ENCODE results near the gene PRR5L. TPM values are rescaled to one million over a fixed set of nuclear protein-coding genes. Genes with fewer than 3 reads are reported as not detected.

Gene PRR5L
- total and polyA plus RNA-seq, 3 experiments from 2014 or later, result 28.4 to 43.0 (median 32.5) TPM

DNA sequence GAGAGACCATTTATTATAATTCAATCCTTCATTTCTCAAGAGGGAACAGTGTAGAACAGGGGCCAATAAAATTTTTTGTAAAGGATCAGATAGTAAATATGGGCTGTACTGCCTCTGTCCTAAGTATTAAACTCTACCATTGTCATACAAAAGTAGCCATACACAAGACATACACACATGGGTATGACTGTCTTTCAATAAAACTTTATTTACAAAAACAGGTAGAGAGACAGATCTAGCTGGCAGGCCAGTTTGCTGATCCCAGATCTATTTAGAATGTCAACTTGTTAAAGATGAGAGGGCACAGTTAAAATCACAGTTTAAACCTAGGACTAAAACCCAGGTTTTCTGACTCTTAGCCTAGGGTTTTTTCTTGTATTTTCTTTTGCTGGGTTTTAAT, 197.2 kb downstream of the PRR5L start:
- no peak overlapping the region for H3K4me3 ChIP-seq (ENCODE audit: low read length)
- Mint-ChIP-seq H3K36me3 (peaks cover 4 to 78% (median 25%) of the 10 kb centered on the region in 3 donors), H3K4me3 (no peak overlapping the region), H3K4me1 (peaks cover 16 to 28% (median 21%) of the 10 kb centered on the region in 3 donors), H3K27ac (peak overlapping the region in 4 of 8 donors; percentile 2 to 82 (median 51)), H3K27me3 (no peaks in the 10 kb centered on the region), H3K9me3 (no peaks in the 10 kb centered on the region)
- peaks cover 31% of the 10 kb centered on the region for H3K36me3 ChIP-seq (ENCODE audit: insufficient read depth, low read length)
- H3K9me3 ChIP-seq (ENCODE audit: low read length), result no peaks in the 10 kb centered on the region
- H3K27ac ChIP-seq (ENCODE audit: low read depth, low read length), result no peak overlapping the region
- CTCF ChIA-PET, result interaction anchor here (0.7 to 2.9 kb wide), 27 partner anchors 9 to 878 kb away, joined by 3 to 33 read pairs (median 4); partner anchors contain the start of gene TRAF6
- DNase-seq, result no peak
- H3K4me1 ChIP-seq (ENCODE audit: insufficient read depth, low read length), result peaks cover 4% of the 10 kb centered on the region
- no peaks in the 10 kb centered on the region for H3K27me3 ChIP-seq (ENCODE audit: insufficient read depth, low read length, poor library complexity, severe bottlenecking)
- POLR2A ChIA-PET, result interaction anchor here (0.6 to 1.4 kb wide), 2 partner anchors 10 to 141 kb away, joined by 3 to 4 read pairs; no protein-coding TSS in a partner anchor

DNA sequence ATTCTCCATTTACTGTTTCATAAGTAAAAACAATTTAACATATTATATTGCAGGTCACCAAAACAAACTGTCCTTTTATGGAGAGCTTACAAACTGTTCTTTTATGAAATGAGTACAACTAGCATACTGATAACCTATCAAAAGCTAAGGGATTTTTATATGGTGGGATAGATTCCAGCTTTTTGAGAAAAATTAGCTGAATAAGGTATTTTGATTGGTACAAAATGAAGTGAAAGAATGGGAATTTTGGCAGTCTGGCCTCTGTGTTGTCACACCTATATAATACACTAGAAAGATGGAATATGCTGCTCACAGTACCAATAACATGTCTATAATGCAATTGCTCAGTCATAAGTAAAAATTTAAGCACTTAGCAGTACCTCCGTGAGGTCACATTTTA, 202.6 kb downstream of the PRR5L start:
- H3K36me3 ChIP-seq (ENCODE audit: insufficient read depth, low read length), result peaks cover 29% of the 10 kb centered on the region
- POLR2A ChIA-PET, result no interaction called here
- H3K27ac Mint-ChIP-seq, result peak overlapping the region in 1 of 8 donors; percentile 45

DNA sequence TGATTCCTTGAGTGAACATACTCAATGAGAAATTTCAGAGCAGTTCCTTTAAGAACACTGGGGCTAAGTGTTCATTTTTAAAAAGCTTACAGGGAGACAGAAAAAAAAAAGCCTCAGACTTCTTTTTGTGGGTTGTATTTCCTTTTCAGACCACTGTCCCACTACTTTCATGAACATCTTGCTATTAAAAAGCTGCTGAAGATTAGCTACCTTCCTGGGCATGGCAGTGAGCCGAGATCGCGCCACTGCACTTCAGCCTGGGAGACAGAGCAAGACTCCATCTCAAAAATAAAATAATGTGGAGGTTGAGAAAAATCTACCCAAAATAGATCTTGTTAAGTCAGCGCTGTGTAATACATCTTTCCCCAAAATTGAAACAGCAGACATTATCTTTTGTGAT, 203.2 kb downstream of the PRR5L start:
- H3K27me3 Mint-ChIP-seq, result no peaks in the 10 kb centered on the region
- Histone ChIP-seq H3K27me3 (ENCODE audit: insufficient read depth, low read length, poor library complexity, severe bottlenecking) (no peaks in the 10 kb centered on the region), H3K4me1 (ENCODE audit: insufficient read depth, low read length) (no peaks in the 10 kb centered on the region), H3K9me3 (ENCODE audit: low read length) (no peaks in the 10 kb centered on the region), H3K27ac (ENCODE audit: low read depth, low read length) (no peak overlapping the region), H3K36me3 (ENCODE audit: insufficient read depth, low read length) (peaks cover 29% of the 10 kb centered on the region), H3K4me3 (ENCODE audit: low read length) (no peak overlapping the region)
- peaks cover 30 to 52% (median 45%) of the 10 kb centered on the region in 3 donors for H3K4me1 Mint-ChIP-seq
- no peak for DNase-seq
- CTCF ChIA-PET, result interaction anchor here (3.0 kb wide), 1 partner anchor 10 kb away, joined by 18 read pairs; the partner anchor contains the start of gene TRAF6
- peak overlapping the region in 3 of 8 donors; percentile 12 to 45 (median 36) for H3K27ac Mint-ChIP-seq
- peaks cover 0 to 76% (median 15%) of the 10 kb centered on the region in 3 donors for H3K36me3 Mint-ChIP-seq
- H3K9me3 Mint-ChIP-seq, result no peaks in the 10 kb centered on the region
- POLR2A ChIA-PET, result no interaction called here
- no peak overlapping the region for H3K4me3 Mint-ChIP-seq

More for the DNA sequence above, 202.6 kb downstream of the PRR5L start:
- Histone ChIP-seq H3K4me3 (ENCODE audit: low read length) (no peak overlapping the region), H3K9me3 (ENCODE audit: low read length) (no peaks in the 10 kb centered on the region), H3K27me3 (ENCODE audit: insufficient read depth, low read length, poor library complexity, severe bottlenecking) (no peaks in the 10 kb centered on the region), H3K27ac (ENCODE audit: low read depth, low read length) (no peak overlapping the region), H3K4me1 (ENCODE audit: insufficient read depth, low read length) (no peaks in the 10 kb centered on the region)
- Mint-ChIP-seq H3K4me3 (no peak overlapping the region), H3K4me1 (peaks cover 29 to 47% (median 39%) of the 10 kb centered on the region in 3 donors), H3K27me3 (no peaks in the 10 kb centered on the region), H3K9me3 (no peaks in the 10 kb centered on the region), H3K36me3 (peaks cover 0 to 76% (median 15%) of the 10 kb centered on the region in 3 donors)
- CTCF ChIA-PET, result interaction anchor here (1.0 to 3.0 kb wide), 2 partner anchors 11 to 20 kb away, joined by 3 to 18 read pairs; partner anchors contain the start of gene TRAF6
- no peak for DNase-seq

DNA sequence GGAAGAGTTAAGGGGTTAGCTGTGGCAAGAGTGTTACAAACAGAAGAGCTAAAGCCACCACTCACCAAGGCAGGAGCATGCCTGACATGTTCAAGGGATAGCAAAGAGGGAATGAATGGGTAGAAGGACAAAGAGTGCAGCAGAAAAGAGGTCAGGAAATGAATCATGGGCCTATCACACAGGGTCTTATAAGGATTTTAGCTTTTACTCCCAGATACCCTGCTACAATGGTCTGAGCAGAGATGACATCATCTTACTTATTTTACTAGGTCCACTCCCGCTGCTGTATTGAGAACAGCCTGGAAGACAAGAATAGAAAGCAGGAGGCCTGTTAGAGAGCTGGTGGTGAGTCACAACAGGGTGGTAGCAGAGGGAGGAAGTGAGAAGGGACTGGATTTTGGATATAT, 204.2 kb downstream of the PRR5L start:
- Histone ChIP-seq H3K27ac (ENCODE audit: low read depth, low read length) (no peak overlapping the region), H3K9me3 (ENCODE audit: low read length) (no peaks in the 10 kb centered on the region), H3K36me3 (ENCODE audit: insufficient read depth, low read length) (peaks cover 29% of the 10 kb centered on the region), H3K27me3 (ENCODE audit: insufficient read depth, low read length, poor library complexity, severe bottlenecking) (no peaks in the 10 kb centered on the region), H3K4me1 (ENCODE audit: insufficient read depth, low read length) (no peaks in the 10 kb centered on the region), H3K4me3 (ENCODE audit: low read length) (no peak overlapping the region)
- H3K4me3 Mint-ChIP-seq, result no peak overlapping the region
- H3K27me3 Mint-ChIP-seq, result no peaks in the 10 kb centered on the region
- ChIA-PET CTCF (interaction anchor here (2.3 to 3.9 kb wide), 3 partner anchors 8 to 148 kb away, joined by 5 to 33 read pairs (median 18); partner anchors contain the start of gene TRAF6), POLR2A (no interaction called here)
- no peak for DNase-seq
- H3K9me3 Mint-ChIP-seq, result no peaks in the 10 kb centered on the region
- H3K4me1 Mint-ChIP-seq, result peaks cover 36 to 62% (median 53%) of the 10 kb centered on the region in 3 donors
- peak overlapping the region in 6 of 8 donors; percentile 11 to 64 (median 24) for H3K27ac Mint-ChIP-seq
- H3K36me3 Mint-ChIP-seq, result peaks cover 0 to 76% (median 15%) of the 10 kb centered on the region in 3 donors

DNA sequence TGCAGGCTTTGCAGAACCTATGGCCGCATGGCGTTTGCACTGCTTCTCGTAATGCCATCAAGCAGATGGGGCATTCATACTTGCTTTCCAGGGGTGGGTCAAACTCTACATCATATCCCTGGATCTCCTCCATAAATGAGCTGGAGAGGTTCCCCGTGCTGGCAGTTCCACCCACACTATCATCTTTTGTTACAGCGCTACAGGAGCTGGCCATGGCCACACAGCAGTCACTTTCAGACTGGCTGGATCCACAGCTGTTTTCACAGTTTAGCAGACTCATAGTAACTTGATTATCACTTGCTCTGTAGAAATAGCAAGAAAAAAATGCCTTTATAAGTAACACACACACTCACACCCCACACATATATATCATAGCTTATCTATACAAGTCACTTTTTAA, 205.1 kb downstream of the PRR5L start:
- H3K27ac ChIP-seq (ENCODE audit: low read depth, low read length), result no peak overlapping the region
- DNase-seq, result no peak
- no peak overlapping the region for H3K4me3 ChIP-seq (ENCODE audit: low read length)
- Mint-ChIP-seq H3K9me3 (no peaks in the 10 kb centered on the region), H3K27ac (peak overlapping the region in 1 of 8 donors; percentile 2), H3K36me3 (peaks cover 0 to 74% (median 15%) of the 10 kb centered on the region in 3 donors), H3K4me3 (no peak overlapping the region), H3K27me3 (no peaks in the 10 kb centered on the region), H3K4me1 (peaks cover 46 to 71% (median 62%) of the 10 kb centered on the region in 3 donors)
- H3K36me3 ChIP-seq (ENCODE audit: insufficient read depth, low read length), result peaks cover 29% of the 10 kb centered on the region
- POLR2A ChIA-PET, result no interaction called here
- H3K4me1 ChIP-seq (ENCODE audit: insufficient read depth, low read length), result peaks cover 7% of the 10 kb centered on the region
- CTCF ChIA-PET, result interaction anchor here (0.8 to 3.9 kb wide), 4 partner anchors 9 to 209 kb away, joined by 3 to 33 read pairs (median 4); partner anchors contain the start of gene TRAF6
- H3K9me3 ChIP-seq (ENCODE audit: low read length), result no peaks in the 10 kb centered on the region
- H3K27me3 ChIP-seq (ENCODE audit: insufficient read depth, low read length, poor library complexity, severe bottlenecking), result no peaks in the 10 kb centered on the region

DNA sequence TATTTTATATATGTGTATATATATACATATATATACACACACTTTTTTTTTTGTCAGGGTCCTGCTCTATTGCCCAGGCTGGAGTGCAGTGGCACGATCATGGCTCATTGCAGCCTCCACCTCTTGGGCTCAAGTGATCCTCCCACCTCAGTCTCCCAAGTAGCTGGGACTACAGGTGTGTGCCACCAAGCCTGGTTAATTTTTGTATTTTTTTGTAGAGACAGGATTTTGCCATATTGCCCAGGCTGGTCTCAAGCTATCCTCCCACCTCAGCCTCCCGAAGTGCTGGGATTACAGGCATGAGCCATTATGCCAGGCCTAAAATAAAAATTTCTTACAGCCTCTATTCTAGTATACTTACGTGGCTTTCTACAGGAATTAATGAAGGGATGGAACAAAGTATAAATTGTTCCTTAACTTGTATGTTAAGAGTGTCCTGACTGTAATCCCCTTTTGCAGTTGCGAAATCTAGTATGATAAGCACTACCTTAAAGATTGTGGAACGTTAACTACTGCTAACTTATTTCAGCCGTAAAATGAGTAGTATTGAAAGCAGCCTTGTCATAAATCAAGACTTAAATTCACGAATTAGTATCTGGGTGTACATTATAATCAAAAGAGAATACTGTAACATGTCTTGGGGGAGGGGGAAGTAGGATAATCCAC, 211.9 kb downstream of the PRR5L start:
- Mint-ChIP-seq H3K4me3 (peak overlapping the region; percentile 95 to 99 (median 98)), H3K4me1 (peaks cover 37 to 60% (median 51%) of the 10 kb centered on the region in 3 donors), H3K36me3 (peaks cover 0 to 35% (median 0%) of the 10 kb centered on the region in 3 donors), H3K27ac (peak overlapping the region; percentile 31 to 98 (median 94)), H3K9me3 (no peaks in the 10 kb centered on the region), H3K27me3 (peaks cover 0 to under 1% of the 10 kb centered on the region in 2 donors)
- Histone ChIP-seq H3K27me3 (ENCODE audit: insufficient read depth, low read length, poor library complexity, severe bottlenecking) (no peaks in the 10 kb centered on the region), H3K27ac (ENCODE audit: low read depth, low read length) (no peak overlapping the region), H3K4me1 (ENCODE audit: insufficient read depth, low read length) (peaks cover 26% of the 10 kb centered on the region), H3K4me3 (ENCODE audit: low read length) (peak overlapping the region; percentile 83), H3K36me3 (ENCODE audit: insufficient read depth, low read length) (no peaks in the 10 kb centered on the region), H3K9me3 (ENCODE audit: low read length) (no peaks in the 10 kb centered on the region)
- DNase-seq, result no peak
- CTCF ChIA-PET, result interaction anchor here (1.7 to 3.5 kb wide), 2 partner anchors 15 to 155 kb away, joined by 5 to 27 read pairs; no protein-coding TSS in a partner anchor
- POLR2A ChIA-PET, result no interaction called here

DNA sequence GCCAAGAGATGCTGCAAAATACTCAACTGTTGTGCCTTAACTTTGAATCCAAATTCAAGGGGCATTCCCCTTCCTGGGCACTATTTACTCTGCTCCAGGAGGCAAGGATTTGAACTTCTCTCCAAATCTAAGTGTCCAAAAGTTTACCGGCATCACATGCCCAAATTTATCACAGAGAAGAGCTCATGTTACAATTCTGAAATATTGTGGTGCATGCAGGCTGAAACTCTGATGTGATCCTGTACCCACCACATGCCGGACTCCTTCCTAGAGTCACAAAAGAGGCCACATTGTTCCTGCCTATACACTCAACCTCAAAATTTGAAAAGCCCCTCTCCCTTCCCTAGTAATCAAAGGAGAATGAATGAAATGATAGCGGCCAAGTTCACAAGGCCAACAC, 212.7 kb downstream of the PRR5L start:
- CTCF ChIA-PET, result interaction anchor here (1.7 to 3.5 kb wide), 3 partner anchors 9 to 156 kb away, joined by 5 to 27 read pairs (median 18); no protein-coding TSS in a partner anchor
- no peaks in the 10 kb centered on the region for H3K27me3 ChIP-seq (ENCODE audit: insufficient read depth, low read length, poor library complexity, severe bottlenecking)
- no peaks in the 10 kb centered on the region for H3K9me3 ChIP-seq (ENCODE audit: low read length)
- peaks cover 36 to 54% (median 48%) of the 10 kb centered on the region in 3 donors for H3K4me1 Mint-ChIP-seq
- H3K4me3 Mint-ChIP-seq, result peak overlapping the region; percentile 95 to 99 (median 98)
- POLR2A ChIA-PET, result no interaction called here
- peaks cover 1 to 4% of the 10 kb centered on the region in 2 donors for H3K27me3 Mint-ChIP-seq
- H3K36me3 Mint-ChIP-seq, result peaks cover 0 to 30% (median 0%) of the 10 kb centered on the region in 3 donors
- peak overlapping the region; percentile 83 for H3K4me3 ChIP-seq (ENCODE audit: low read length)
- H3K27ac ChIP-seq (ENCODE audit: low read depth, low read length), result peak overlapping the region; percentile 82
- H3K36me3 ChIP-seq (ENCODE audit: insufficient read depth, low read length), result no peaks in the 10 kb centered on the region
- H3K9me3 Mint-ChIP-seq, result no peaks in the 10 kb centered on the region
- no peak for DNase-seq
- peak overlapping the region; percentile 31 to 98 (median 94) for H3K27ac Mint-ChIP-seq
- peaks cover 26% of the 10 kb centered on the region for H3K4me1 ChIP-seq (ENCODE audit: insufficient read depth, low read length)

All from CD8-positive, alpha-beta memory T cell (primary cell).